OCI-LY1 (cell line): ENCODE results near the gene UBL3.

Source experiments
- H2AFZ ChIP-seq: fragments of 200-600 bp; sonication (generic), shearing (Covaris generic); 2 replicates; pipeline ENCODE4 v1.6.0; 2014; ENCODE audit warnings: antibody characterized with exemption, mild to moderate bottlenecking, low read length
- H3F3A ChIP-seq: fragments of 200-600 bp; sonication (generic), shearing (Covaris generic); 2 replicates; pipeline ENCODE4 v1.6.0; 2014; ENCODE audit warnings: mild to moderate bottlenecking, antibody characterized with exemption, low read length, moderate library complexity; ENCODE audit not compliant: insufficient read depth
- H3K27ac ChIP-seq: fragments of 200-600 bp; sonication (generic); 2 replicates; pipeline ENCODE4 v1.5.1; 2014; ENCODE audit warnings: low read length, mixed run types, mild to moderate bottlenecking, low read depth; ENCODE audit not compliant: poor library complexity, severe bottlenecking
- H3K27me3 ChIP-seq: fragments of 200-600 bp; sonication (generic); 2 replicates; pipeline ENCODE4 v1.6.0; 2014; ENCODE audit warnings: antibody characterized with exemption, mild to moderate bottlenecking, low read length, moderate library complexity; ENCODE audit not compliant: insufficient read depth
- H3K36me3 ChIP-seq: fragments of 200-600 bp; sonication (generic); 2 replicates; pipeline ENCODE4 v1.6.1; 2014; ENCODE audit warnings: mild to moderate bottlenecking, antibody characterized with exemption, low read length, moderate library complexity, mixed read lengths; ENCODE audit not compliant: insufficient read depth
- H3K4me1 ChIP-seq: fragments of 200-600 bp; sonication (generic); 2 replicates; pipeline ENCODE4 v1.5.1; 2014; ENCODE audit warnings: mild to moderate bottlenecking, low read length, moderate library complexity; ENCODE audit not compliant: insufficient read depth, severe bottlenecking
- H3K4me2 ChIP-seq: fragments of 200-600 bp; sonication (generic), shearing (Covaris generic); 2 replicates; pipeline ENCODE4 v1.6.1; 2014; ENCODE audit warnings: low read length
- H3K4me3 ChIP-seq: fragments of 200-600 bp; sonication (generic); 2 replicates; pipeline ENCODE4 v1.5.1; 2014; ENCODE audit warnings: low read length, low read depth, mild to moderate bottlenecking, mixed read lengths; ENCODE audit not compliant: poor library complexity, severe bottlenecking
- H3K79me2 ChIP-seq: fragments of 200-600 bp; shearing (Covaris generic); 2 replicates; pipeline ENCODE4 v1.6.1; 2016; ENCODE audit warnings: mixed run types, low read length, mixed read lengths; ENCODE audit not compliant: insufficient read depth
- H3K9ac ChIP-seq: fragments of 200-600 bp; sonication (generic), shearing (Covaris generic); 2 replicates; pipeline ENCODE4 v1.6.1; 2014; ENCODE audit warnings: mild to moderate bottlenecking, low read length, mixed read lengths
- H3K9me2 ChIP-seq: fragments of 200-600 bp; sonication (generic), shearing (Covaris generic); 2 replicates; pipeline ENCODE4 v1.6.1; 2014; ENCODE audit warnings: low read depth, mild to moderate bottlenecking, low read length, mixed read lengths
- H3K9me3 ChIP-seq: fragments of 200-600 bp; shearing (Covaris generic); 2 replicates; pipeline ENCODE4 v1.6.1; 2014; ENCODE audit warnings: low read length, mixed read lengths
- H4K20me1 ChIP-seq: fragments of 200-600 bp; sonication (generic), shearing (Covaris generic); 2 replicates; pipeline ENCODE4 v1.6.0; 2016; ENCODE audit warnings: mild to moderate bottlenecking, low read length; ENCODE audit not compliant: insufficient read depth
- EZH2 ChIP-seq: fragments of 200-600 bp; sonication (generic), shearing (Covaris generic); IDR thresholded peaks from 2 replicates; pipeline ENCODE4 v1.8.0; 2017; ENCODE audit warnings: borderline replicate concordance, mixed run types, mild to moderate bottlenecking, antibody characterized with exemption, low read length, moderate library complexity, mixed read lengths
- TF ChIP-seq, protein P1 (sequence below): fragments of 200-600 bp; sonication (generic), shearing (Covaris generic); IDR thresholded peaks from 2 replicates; pipeline ENCODE4 v1.5.1; 2017; ENCODE audit warnings: mild to moderate bottlenecking, antibody characterized with exemption, low read length, moderate library complexity, mixed read lengths

The UBL3 gene

GRCh38 chr13:29875646-29876045 is 25.2 kb upstream of the UBL3 start:
- H3F3A ChIP-seq: no peaks in the 10 kb centered on the region
- H3K9me2 ChIP-seq: no peaks in the 10 kb centered on the region
- no peaks in the 10 kb centered on the region for H3K36me3 ChIP-seq
- H4K20me1 ChIP-seq: no peaks in the 10 kb centered on the region
- no peak for TF ChIP-seq EZH2
- TF ChIP-seq, protein P1, sequence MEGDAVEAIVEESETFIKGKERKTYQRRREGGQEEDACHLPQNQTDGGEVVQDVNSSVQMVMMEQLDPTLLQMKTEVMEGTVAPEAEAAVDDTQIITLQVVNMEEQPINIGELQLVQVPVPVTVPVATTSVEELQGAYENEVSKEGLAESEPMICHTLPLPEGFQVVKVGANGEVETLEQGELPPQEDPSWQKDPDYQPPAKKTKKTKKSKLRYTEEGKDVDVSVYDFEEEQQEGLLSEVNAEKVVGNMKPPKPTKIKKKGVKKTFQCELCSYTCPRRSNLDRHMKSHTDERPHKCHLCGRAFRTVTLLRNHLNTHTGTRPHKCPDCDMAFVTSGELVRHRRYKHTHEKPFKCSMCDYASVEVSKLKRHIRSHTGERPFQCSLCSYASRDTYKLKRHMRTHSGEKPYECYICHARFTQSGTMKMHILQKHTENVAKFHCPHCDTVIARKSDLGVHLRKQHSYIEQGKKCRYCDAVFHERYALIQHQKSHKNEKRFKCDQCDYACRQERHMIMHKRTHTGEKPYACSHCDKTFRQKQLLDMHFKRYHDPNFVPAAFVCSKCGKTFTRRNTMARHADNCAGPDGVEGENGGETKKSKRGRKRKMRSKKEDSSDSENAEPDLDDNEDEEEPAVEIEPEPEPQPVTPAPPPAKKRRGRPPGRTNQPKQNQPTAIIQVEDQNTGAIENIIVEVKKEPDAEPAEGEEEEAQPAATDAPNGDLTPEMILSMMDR: no peak
- H3K27ac ChIP-seq: no peak overlapping the region
- H2AFZ ChIP-seq: no peak overlapping the region
- no peak overlapping the region for H3K4me2 ChIP-seq
- no peak overlapping the region for H3K4me3 ChIP-seq
- H3K9me3 ChIP-seq: no peaks in the 10 kb centered on the region
- H3K27me3 ChIP-seq: no peaks in the 10 kb centered on the region
- no peaks in the 10 kb centered on the region for H3K4me1 ChIP-seq
- H3K9ac ChIP-seq: no peak overlapping the region
- no peaks in the 10 kb centered on the region for H3K79me2 ChIP-seq

- Histone ChIP-seq H3K9me2 (no peaks in the 10 kb centered on the region), H3K4me1 (no peaks in the 10 kb centered on the region), H3K79me2 (no peaks in the 10 kb centered on the region), H4K20me1 (no peaks in the 10 kb centered on the region), H3K9ac (no peak overlapping the region), H3K9me3 (no peaks in the 10 kb centered on the region), H3F3A (no peaks in the 10 kb centered on the region), H3K4me2 (no peak overlapping the region), H3K4me3 (no peak overlapping the region), H3K27me3 (no peaks in the 10 kb centered on the region), H3K27ac (no peak overlapping the region), H2AFZ (no peak overlapping the region), H3K36me3 (no peaks in the 10 kb centered on the region)
- TF ChIP-seq EZH2: no peak
- TF ChIP-seq, protein P1: no peak
Observed at GRCh38 chr13:29868581-29868980, 18.2 kb upstream of the UBL3 start.

DNA sequence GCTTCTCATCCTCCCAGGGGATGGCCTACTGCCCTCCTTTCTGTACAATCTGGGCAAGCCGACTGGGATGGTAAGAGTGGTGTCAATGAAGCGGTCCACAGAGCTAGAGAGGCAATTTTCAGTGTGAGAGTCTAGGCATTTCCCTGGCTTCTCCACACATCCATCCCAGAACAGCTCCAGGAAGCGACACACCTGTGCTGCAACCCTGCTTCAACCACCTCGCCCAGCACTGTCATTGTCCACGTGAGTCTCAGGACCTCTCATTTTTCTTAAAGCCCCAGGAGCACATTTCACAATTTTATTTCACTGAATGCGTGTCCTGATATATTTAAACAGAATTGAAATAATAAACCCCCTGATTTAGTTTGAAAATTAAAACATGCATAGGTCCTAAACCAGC is 15.5 kb upstream of the UBL3 start:
- TF ChIP-seq EZH2: no peak
- TF ChIP-seq, protein P1: no peak
- no peak overlapping the region for H3K9ac ChIP-seq
- no peaks in the 10 kb centered on the region for H3K4me1 ChIP-seq
- H3F3A ChIP-seq: no peaks in the 10 kb centered on the region
- H3K4me3 ChIP-seq: no peak overlapping the region
- no peaks in the 10 kb centered on the region for H3K9me2 ChIP-seq
- H3K79me2 ChIP-seq: no peaks in the 10 kb centered on the region
- no peaks in the 10 kb centered on the region for H4K20me1 ChIP-seq
- no peaks in the 10 kb centered on the region for H3K9me3 ChIP-seq
- H3K36me3 ChIP-seq: no peaks in the 10 kb centered on the region
- H3K4me2 ChIP-seq: no peak overlapping the region
- H3K27ac ChIP-seq: no peak overlapping the region
- no peak overlapping the region for H2AFZ ChIP-seq
- no peaks in the 10 kb centered on the region for H3K27me3 ChIP-seq
